Stimulated activated CD4-positive, alpha-beta T cell treated with anti-CD3 and anti-CD28 coated beads, Interleukin-12 subunit alpha, Interleukin-12 subunit beta, amount 100 ng/mL, for 24 hours (primary cell): ENCODE measurements around the gene STIM1.
"Not testable (repeated sequence)": the region's sequence is repeated elsewhere in the genome, so short reads cannot be mapped to it uniquely, and the experiment has no call there.

ENCODE experiments used
- DNase-seq, 2 experiments: peaks; one replicate each; pipeline ENCODE4 v3.0.0-alpha.2; 2020; ENCODE audit warnings: low read depth in 2 of 2

STIM1 gene

DNA sequence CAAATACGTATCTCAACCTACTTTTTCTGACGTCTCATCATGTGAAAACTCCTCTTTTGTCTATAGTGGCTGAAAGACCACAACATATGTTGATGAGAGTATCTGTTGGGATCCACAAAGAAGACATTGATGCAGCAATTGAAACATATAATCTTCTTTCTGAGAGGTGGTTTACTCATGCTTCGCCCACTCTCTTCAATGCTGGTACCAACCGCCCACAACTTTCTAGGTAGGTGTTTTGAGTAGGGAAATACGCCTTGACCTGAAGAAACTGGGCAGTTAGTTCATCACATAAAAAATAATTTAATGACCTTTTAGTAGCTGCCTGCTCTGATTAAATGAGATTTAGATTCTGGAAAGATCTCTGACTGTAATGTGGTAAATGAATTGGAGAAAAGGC lies 256.4 kb downstream of the STIM1 start:
- DNase-seq, result no peak

DNA sequence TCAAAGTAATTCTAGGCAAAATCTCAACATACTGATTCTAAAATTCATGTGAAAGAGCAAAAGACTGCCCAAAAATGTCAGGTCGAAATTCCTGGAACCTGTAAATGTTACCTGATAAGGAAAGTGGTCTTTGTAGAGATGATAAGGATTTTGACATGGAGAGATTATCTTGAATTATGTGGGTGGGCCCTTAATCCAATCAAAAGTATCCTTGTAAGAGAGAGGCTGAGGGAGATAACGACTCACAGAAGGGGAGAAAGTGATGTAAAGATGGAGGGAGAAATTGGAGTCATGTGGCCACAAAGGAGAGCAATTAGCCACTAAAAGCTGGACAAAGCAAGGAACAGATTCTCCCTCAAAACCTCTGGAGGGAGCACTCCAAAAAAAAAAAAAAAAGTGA lies 259.7 kb downstream of the STIM1 start:
- no peak for DNase-seq

DNA sequence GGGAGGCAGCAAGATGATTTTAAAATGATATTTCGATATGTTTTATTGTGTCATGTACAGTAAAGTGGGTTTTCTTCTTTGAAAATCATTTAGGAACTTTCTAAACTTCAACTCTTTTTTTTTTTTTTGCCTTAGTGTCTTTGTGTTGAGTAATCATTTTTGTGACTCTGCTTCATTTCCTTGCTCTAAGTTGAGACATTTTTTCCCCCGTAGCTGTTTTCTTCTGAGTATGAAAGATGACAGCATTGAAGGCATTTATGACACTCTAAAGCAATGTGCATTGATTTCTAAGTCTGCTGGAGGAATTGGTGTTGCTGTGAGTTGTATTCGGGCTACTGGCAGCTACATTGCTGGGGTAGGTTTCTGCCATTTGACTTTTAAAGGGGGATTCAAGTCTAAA lies 262.6 kb downstream of the STIM1 start:
- DNase-seq, result no peak

DNA sequence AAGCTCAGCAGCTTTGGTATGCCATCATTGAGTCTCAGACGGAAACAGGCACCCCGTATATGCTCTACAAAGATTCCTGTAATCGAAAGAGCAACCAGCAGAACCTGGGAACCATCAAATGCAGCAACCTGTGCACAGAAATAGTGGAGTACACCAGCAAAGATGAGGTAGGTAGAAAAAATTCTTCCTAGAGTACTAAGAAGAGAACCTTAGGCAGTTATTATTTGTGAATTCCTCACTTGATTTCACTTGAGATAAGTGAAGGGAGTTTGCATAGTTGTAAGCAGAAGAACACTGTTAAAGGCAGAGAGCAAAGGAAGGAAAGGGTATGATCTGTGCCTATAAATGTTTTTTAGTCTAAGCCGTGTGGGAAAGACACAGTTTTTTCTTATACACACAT lies 267.8 kb downstream of the STIM1 start:
- DNase-seq, result no peak

GRCh38 chr11:4125141-4125540 lies 269.7 kb downstream of the STIM1 start:
- DNase-seq, result no peak

DNA sequence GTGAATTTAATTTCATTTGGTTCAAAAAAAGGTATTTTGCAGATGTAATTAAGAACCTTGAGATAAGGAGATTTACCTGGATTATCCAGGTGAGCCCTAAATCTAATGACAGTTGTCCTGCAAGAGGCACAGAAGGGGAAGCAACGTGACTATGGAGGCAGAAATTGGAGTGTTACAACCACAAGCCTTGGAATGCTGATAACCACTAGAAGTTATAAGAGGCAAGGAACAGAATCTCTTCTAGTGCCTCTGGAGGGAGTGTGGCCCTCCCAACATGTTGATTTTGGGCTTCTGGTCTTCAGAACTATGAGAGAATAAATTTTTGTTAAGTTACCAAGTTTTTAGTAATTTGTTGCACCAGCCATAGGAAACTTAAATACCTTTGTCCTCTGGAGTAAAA lies 271.9 kb downstream of the STIM1 start:
- no peak for DNase-seq

DNA sequence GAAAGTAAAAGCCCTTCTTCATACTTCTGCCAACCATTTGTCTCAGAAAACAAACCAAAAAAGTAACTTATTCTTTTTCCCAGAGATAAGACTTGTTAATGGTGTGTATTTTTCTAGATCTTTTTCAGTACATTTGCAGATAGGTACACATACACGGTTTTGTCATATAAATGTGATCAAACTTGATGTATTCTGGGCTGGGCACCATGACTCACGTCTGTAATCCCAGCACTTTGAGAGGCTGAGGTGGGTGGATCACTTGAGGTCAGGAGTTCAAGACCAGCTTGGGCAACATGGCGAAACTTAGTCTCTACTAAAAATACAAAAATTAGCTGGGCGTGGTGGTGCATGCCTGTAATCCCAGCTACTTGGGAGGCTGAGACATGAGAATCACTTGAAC lies 274.8 kb downstream of the STIM1 start:
- not testable (repeated sequence) for DNase-seq

DNA sequence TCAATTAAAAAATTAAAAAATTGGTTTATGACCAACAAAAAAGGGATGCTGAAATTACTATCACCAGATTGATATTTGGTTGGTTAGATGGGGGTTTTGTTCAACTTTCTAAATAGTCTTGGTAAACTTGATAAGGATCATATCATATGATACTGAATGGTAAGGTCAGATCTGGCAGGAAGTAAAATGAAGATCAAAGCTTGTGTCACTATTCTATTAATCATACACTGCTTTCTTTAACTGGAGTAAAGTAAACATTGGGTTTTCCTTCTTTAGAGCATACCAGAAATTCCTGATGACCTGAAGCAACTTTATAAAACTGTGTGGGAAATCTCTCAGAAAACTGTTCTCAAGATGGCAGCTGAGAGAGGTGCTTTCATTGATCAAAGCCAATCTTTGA lies 279.3 kb downstream of the STIM1 start:
- DNase-seq, result no peak

DNA sequence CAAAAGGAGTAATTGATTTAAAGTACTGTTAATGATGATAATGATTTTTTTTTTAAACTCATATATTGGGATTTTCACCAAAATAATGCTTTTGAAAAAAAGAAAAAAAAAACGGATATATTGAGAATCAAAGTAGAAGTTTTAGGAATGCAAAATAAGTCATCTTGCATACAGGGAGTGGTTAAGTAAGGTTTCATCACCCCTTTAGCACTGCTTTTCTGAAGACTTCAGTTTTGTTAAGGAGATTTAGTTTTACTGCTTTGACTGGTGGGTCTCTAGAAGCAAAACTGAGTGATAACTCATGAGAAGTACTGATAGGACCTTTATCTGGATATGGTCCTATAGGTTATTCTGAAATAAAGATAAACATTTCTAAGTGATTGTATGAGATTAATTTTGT lies 283.0 kb downstream of the STIM1 start:
- no peak for DNase-seq

DNA sequence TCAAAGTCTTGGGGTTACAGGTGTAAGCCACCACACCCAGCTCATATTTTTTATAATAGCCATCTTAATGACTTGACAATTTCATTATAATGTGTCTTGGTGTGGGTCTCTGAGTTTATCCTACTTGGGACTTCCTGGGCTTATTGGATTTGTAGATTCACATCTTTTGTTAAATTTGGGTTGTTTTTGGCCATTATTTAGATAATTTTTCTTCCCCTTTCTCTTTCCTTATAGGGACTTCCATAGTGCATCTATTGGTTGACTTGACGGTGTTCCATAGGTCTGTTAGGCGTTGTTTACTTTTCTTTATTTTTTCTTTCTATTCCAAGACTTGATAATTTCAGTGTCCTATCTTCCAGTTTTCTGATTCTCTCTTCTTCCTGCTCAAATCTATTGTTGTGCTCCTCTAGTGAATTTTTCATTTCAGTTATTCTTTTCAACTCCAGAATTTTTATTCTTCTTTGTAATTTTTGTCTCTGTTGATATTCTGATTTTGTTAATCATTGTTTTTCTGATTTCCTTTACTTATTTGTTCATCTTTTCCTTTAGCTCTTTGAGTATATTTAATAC lies 284.7 kb downstream of the STIM1 start:
- no peak for DNase-seq
